UCSD-AML1 (cell line): ENCODE data around the gene TSPAN17.
A peak's percentile ranks its signal among the peaks of the same experiment; 100 is the strongest.

Source experiments
- DNase-seq: peaks from one replicate; lab custom pipeline; 2025; ENCODE audit not compliant: unreplicated experiment; lab: John Stamatoyannopoulos, UW

The TSPAN17 gene

DNA sequence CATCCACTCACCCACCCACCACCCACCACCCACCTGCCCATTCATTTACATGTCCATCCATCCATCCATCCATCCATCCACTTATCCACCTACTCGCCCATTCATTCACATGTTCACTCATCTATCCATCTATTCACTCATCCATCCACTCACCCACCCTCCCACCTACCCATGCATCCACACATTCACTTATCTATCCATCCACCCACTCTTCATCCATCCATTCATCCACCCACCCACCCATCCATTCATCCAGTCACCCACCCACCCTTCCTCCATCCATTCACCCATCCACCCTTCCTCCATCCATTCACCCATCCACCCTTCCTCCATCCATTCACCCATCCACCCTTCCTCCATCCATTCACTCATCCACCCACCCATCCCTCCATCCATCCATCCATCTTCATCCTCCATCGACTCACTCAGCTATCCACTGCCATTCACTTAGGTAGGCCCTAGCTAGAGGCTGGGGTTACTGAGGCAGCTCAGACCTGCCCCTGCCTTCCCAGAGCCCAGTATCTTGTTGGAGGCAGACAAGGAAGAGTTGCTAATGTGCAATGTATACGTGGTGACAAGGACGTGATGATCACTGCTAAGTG, 12.7 kb downstream of the TSPAN17 start:
- DNase-seq = no peak

DNA sequence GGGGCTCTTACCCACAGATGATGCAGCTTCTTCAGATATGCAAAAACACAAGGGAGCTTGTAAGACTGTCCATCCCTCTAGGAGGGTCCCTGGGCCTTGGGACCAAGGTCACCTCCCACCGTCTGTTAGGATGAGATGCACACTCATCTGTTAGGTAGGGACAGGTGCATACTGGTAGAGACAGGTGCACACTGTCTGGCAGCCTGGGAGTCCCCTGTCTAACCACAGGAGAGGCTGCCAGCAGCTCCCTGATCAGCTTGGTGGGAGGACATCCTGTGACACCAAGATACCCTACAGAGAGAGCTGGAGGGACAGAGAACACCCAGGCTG, 13.2 kb downstream of the TSPAN17 start:
- DNase-seq = no peak

DNA sequence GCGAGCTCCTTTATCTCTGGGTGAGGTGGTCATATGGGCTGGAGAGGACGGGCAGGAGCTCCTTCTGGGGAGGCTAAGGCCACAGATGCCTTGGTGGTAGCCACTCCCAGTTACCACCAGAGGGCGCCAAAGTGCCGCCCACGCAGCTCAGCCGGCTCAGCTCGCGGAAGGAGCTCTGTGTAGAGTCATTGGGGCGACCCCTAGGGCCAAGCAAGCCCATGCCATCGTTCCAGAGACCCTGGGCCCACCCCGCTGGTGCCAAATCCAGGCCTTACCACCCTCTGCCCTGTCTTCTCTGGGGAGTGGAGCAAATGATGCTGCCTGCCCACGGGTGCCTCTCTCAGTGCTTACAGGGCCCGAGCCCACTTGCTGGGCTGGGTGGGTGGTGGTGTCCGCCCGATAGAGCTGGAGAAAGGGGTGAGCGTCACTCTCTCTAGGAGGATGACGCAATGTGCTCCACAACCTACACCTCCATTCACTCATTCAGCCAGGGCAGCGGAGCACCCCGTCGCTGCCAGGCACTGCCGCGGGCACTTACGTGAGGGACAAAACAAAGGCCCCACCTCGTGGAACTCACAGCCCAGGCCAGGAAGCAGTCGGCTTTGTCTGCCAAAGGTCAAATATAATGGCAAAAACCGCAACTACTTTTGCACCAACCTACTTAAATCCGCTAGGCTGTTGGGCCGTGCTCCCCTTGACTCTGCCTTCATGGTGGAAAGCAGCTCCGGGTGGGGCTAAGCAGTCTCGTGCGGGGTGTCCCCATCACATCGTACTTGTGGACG, 13.8 kb downstream of the TSPAN17 start:
- DNase-seq = peak; percentile 77

DNA sequence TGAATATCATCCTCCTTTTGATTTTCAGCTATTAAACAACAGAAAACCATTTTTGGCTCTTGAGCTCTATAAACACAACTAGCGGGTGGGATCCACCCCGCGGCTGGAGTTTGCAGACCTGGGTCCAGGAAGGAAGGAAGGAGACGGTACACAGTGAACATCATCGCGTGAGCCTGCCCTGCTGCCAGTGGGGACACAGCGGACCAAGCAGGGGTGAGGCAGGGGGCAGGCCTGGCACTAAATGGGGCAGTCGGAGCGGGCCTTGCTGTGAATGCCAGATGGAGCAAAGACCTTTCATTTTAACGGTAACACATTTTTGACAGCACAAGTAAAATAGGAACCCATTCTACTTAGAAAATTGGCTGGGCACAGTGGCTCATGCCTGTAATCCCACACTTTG, 14.4 kb downstream of the TSPAN17 start:
- DNase-seq = no peak

DNA sequence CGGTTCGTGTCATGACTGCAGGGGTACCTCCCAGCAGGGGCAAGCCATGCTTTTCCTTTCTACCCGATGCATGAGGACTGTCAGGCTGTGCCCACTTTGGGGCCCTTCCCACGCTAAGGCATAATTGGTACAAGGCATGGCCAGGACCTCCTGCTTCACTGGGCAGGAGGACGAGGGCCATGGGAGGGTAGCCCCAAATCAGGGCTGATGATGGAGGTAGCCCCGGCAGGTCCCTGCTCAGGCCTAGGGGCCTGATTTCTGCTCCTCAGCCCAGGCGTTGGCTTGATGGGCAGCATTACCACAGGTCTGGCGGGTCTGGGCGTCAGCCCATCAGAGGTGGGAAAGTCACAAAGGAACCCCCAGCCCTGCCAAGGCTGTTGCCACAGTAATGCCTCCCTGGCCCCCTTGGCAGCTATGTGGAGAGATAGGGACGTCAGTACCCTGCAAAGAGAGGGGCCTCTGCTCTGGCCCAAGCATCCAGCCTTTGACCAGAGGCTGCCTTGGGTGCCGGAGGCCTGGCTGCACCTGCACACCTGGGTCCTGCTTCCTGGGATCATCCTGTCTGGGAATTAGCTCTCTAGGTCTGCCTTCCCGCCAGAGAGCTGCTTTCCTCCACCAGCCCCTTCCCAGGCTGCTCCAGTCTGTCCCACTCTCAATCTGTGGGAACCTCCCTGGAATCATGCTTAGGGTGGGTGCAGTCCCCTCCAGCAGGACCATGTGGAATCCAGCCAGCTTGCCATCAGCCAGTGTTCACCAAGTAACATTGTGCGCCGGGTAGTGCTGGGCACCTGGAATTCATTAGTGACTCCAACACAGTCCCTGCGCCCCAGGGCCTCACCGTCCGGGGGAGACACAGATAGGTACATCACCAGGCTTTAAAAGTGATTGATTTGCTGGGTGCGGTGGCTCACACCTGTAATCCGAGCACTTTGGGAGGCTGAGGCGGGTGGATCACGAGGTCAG, 15.4 kb downstream of the TSPAN17 start:
- DNase-seq = no peak

DNA sequence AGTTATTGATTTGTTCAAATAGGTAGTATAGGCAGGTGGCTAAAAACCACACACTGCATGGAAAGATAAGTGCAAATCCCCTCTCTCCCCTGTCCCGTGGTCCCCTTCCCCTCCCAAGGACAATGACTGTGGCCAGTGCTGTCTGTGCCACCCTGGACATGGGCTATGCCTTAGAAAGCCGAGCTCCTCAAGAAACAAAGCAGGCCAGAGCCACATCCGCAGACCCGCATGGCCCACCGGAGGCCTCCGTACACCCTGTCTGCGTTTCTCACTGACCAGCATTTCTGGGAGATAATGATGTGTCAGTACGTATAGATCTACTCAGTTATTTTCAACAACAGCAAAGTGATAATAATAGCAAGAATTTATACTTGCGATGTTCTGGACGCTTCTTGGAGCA, 16.3 kb downstream of the TSPAN17 start:
- DNase-seq = no peak

DNA sequence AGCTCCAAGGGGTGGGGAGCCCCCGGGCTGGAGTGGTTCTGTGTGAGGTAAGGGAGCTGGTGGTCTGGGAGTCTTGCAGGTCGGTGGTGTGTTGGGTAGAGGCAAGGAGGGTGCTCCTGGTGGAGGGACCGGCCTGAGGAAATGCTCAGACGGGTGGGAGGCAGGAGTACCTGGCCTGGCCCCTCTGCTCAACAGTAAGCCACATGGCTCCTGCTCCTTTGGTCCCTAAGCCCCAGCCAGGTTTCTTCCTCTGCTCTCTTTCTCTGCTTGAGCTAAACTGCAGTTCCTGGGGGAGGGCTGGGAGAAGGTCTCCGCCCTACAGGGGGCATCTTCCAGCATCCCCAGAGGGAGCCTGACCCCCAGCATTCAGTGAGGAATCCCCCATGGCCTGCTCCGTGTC, 17.2 kb downstream of the TSPAN17 start:
- DNase-seq = no peak

DNA sequence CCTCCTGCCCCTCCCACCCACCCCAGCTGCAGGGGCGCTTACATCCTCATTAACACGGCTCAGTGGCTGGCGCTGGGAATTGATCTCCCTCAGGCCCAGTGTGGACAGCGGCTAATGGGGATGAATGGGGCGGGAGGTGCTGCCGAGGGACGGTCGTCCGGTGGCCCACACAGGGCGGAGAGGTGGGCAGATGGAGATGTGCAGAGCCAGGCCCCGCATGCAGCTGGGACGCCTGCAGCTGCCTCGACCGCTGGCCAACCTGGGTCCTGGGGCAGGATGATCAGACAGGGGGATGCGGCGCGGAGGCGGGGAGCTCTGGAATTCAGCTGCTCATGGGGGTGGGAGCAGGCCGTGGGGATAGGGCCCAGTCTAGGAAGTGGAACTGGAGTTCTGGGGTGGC, 17.6 kb downstream of the TSPAN17 start:
- DNase-seq = no peak

DNA sequence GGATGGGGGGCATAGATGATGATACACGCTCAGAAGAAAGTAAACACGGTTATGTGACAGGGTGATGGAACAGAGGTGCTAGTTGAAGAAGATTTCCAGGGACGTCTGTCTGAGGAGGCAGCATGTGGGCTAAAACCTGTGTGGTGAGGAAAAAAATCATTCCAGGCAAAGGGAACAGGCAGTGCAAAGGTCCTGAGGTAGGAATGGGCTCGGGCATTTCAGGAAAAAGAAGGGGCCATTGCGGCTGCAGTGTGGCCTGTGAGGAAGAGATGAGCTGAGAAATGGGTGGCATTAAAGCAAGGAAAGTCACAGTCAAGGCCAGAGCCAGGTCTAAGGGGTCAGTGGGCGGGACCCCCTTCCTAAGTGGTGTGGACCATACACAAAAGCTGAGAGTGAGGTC, 18.2 kb downstream of the TSPAN17 start:
- DNase-seq = no peak

DNA sequence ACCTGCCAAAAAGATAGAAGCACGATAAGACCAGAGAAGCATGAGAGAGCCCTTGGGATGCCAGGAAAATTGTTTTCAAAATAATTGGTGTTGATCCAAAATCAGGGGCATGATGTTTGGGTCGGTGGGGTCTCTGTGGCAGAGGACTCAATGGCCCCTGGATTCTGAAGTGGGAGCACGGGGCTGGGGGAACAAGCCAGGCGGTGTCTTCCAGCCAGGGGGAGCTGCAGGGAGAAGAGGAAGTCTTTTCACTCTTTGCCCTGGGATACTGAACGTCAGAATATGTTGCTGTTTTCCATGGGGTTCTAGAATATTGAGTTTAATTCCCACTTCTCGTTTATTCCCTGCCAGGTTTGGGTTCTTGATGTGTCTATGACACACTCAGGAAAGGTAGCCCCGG, 20.4 kb downstream of the TSPAN17 start:
- no peak for DNase-seq

DNA sequence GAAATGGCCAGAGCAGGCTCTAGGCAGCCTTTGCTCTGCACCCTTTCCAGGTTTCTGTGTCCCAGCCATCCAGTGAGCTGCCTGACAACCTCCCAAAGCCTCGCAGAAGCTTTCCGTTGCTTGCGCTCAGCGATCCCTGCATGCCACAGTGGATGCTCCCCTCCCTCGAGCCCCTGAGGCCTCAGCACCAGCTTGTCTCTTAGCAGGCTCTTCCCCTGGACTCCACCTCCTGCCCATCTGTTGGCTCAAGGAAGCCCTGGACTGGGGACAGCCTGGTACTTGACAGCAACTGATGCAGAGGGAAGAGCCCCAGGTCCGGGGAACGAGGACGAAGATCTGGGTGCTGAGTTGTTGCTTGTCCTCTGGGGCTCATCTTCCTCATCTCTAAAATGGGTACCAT, 23.2 kb downstream of the TSPAN17 start:
- DNase-seq = no peak

DNA sequence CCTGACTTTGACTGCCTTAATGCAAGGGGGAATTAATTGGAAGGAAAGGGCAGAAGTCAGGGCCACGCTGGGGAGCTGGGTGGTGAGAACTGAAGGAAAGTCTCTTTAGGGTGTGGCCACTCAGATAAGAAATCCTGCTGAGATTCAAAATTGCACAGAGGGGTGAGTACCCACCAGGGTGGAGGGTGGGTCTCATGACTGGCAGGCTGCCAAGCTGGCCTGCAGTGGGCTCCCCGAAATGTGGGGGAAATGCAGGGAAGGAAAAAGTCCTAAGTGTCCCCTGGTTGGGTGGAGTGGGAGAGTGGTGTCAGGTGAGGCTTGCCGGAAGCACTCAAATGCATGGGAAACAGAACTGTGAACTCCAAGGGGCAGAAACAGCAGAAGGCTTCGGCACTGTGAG, 24.1 kb downstream of the TSPAN17 start:
- no peak for DNase-seq

DNA sequence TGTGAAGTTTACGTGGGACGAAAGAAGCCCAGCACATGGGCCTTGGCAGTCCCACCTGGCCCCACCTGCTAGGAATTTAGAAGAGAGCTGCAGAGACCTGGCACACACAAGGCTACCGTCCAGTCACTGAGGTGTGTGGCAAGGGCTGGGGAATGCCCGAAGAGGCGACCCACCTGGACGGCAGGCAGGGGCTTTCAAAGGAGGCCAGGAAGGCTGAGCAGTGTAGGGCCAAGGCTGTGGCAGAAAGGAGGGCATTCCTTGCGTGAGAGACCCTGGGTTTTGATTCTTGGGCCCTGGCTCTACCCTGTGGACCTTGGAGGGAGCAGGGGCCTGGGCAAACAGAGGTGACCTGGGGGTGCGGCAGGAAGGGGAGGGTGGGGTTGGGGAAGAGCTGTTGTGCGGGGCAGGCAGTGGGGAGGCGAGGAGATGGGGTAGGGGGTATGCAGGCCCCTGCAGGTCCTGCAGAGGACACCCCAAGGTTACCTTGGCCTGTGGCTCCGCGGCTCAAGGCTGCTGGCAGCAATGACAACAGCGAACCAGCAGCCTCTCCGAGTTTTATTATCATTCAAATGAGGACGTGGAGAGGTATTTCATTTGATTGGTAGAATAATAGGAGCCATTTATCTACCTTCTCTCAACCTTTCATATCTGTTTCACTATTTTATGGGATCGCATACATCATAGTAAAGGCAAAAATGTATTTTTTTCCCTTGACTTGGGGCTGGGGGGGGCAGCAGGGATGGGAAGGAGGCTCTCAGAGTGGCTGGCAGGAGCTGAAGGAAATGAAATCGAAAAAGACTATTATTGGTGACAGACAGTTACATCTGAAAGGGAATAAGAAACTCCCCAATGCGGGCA, 24.8 kb downstream of the TSPAN17 start:
- DNase-seq = no peak

DNA sequence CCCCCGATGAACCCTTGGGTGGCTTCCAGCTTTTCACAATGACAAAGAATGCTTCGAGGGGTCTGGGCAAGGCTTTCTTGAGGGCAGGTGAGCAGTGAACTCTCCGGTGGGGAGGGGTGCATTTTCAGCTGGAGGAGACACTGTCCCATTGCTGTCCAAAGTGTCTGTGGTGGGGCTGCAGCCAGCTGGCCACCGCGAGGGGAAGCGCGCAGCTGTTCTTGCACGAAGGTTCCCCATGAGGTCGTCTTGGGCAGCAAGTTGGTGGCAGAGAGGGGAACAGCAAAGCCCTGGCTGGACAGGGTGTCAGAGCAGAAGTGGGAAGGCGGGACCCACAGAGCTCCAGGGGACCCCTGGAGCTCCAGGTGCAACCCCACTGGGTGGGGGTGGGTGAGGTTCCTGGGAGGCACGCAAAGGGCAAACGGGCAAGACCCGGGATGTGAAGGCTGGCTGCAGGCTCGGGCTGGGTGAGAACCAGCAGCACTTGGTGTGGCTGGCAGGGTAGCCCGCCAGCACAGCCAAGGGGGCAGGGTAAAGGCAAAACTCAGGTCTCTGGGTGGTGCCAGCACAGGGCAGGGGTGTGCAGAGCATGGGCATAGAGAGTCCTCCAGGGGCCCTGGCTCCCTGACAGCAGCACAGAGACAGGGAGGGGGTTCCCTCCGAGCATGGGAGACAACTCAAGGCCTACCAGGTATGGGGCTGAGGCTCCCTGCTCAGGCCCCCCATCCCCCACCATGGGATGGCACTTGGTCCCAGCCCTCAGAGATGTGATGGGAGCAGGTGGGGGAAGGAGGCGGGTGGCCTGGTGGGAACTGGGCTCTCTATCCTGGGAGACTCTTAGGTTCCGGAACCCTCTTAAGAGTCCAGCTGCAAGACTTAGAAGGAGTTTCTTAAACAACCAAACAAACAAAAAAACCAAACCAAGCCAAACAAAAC, 26.6 kb downstream of the TSPAN17 start:
- no peak for DNase-seq

DNA sequence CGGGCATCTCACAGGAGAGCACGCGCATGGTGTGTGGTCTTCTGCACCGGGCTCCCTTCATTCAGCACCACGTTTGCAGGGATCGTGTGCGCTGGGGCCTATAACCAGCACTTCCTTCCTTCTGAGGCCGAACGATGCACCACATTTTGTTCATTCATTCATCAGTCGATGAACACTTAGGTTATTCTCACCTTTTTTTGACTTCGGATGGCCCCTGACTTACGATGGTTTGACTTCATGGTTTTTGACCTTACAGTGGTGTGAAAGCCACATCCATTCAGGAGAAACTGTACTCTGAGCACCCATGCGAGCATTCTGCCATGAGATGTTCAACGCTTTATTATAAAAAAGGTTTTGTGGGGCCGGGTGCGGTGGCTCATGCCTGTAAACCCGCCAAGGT, 27.5 kb downstream of the TSPAN17 start:
- no peak for DNase-seq

DNA sequence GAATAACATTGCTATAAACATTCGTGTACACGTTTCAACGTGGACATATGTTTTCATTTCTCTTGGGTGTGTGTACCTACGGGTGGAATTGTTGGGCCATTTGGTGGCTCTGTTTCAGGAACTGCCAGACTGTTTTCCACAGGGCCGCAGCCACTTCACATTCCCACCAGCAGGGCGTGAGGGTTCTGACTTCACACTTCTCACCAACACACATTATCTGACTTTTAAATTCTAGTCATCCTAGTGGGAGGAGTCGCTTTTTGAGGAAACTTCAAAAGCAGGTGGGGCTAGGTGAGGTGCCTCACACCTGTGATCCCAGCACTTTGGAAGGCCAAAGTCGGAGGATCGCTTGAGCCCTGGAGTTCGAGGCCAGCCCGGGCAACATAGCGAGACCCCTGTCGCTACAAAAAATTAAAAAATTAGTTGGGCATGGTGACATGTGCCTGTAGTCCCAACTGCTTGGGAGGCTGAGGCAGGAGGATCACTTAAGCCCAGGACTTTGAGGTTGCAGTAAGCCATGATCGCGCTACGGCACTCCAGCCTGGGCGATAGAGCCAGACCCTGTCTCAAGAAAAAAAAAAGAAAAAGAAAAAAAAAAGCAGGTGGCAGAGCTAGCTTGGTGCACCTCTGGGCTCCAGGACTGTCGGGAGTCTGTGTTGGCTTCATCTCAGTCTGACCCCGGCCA, 28.5 kb downstream of the TSPAN17 start:
- DNase-seq = peak; percentile 18

DNA sequence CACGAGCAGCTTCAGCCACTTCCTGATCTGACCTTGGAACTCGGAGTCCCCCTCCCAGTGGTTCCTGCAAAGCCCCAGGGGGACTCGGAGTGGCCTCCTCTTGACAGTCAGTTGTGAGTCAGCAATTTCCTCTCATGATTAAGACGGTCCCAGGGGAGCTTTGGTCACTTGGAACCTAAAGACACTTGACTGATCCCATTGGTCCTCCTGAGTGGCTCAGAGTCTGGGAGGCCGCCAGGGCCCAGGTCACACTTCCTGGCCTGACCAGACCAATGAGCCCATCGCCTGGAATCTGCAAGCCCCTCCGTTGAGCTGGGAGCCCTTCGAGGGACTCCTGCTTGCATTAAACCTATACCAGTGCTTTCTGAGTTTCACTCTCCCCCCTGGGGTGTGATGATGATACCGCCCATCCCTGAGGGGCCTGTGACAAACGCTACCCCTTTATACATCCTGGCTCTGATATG, 29.1 kb downstream of the TSPAN17 start:
- DNase-seq = peak; percentile 48

DNA sequence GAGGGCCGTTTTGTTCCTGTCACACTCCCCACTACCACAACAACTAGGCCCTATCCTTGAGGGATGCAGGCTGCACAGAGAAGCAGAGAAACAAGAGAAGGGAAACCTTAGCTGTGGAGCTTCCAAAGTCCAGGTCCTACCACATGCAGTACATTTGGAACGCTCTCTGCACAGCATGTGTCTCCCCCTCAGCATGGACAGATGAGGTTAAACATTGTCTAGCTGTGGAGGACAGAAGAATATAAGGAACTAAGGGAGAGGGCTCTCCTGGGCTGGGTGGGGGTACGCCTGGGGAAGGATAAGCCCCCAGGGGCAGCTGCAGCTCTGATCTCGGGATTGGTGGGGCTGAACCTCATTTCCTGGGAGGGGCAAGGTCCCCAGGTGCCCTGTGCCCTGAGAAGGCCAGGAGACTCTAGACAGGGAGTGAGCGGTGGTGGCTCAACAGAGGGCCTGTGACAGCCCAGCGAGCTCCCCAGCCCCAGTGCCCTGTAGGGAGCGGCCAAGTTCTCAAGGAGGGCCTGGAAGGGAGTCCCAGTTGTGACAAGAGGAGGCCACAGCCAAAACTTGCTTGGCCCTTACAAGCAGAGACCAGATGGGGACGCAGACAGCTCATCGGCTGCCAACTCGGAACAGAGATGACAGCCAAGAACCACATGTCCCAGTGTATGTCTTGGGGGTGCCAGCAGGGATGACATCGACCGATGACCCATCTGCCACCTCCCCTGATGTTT, 30.1 kb downstream of the TSPAN17 start:
- DNase-seq = no peak

DNA sequence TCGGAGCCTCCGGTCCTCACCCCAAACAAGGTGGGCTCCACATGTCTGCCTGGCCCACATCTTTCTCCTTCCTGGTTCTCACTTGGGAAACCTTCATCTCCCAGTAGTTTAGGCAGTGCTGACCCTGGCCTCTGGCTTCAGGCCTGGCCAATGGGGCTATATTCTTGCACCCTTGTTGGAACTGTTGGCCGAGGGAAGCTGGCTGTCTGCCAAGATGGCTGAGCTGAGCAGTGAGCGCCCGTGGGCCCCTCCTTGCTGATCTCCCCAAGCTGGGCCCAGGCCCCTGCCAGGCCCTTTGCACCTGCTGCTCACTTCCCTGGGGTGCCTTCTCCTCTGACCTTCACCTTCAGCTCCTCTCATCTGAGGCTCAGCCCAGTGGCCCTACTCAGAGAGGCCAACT, 31.3 kb downstream of the TSPAN17 start:
- DNase-seq = no peak
